Measurements from ENCODE around the gene MRPS34.

The MRPS34 gene

GRCh38 chr16:1770328-1771187 is 2.4 kb downstream of the MRPS34 start:
- H3K36me3 Mint-ChIP-seq: peaks cover 52% of the 10 kb centered on the region

GRCh38 chr16:1769402-1770300 is 3.3 kb downstream of the MRPS34 start:
- ATAC-seq (no peak), DNase-seq (ENCODE audit: low spot score in 2 of 2) (no peak)
- peak overlapping the region; percentile 96 for H3K4me3 Mint-ChIP-seq
- H3K4me1 Mint-ChIP-seq: peaks cover 15% of the 10 kb centered on the region
- H3K36me3 Mint-ChIP-seq: peaks cover 52% of the 10 kb centered on the region
- H3K27ac Mint-ChIP-seq: peak overlapping the region; percentile 76
- no peaks in the 10 kb centered on the region for H3K9me3 Mint-ChIP-seq

More at GRCh38 chr16:1770328-1771187, 2.4 kb downstream of the MRPS34 start:
- no peak for DNase-seq (ENCODE audit: low spot score in 2 of 2)
- H3K4me3 Mint-ChIP-seq: peak overlapping the region; percentile 96
- peak; percentile 22 for ATAC-seq
- peaks cover 15% of the 10 kb centered on the region for H3K4me1 Mint-ChIP-seq
- no peaks in the 10 kb centered on the region for H3K9me3 Mint-ChIP-seq
- peak overlapping the region; percentile 76 for H3K27ac Mint-ChIP-seq

GRCh38 chr16:1768767-1769401 is 4.0 kb downstream of the MRPS34 start:
- ATAC-seq (no peak), DNase-seq (ENCODE audit: low spot score in 2 of 2) (no peak)
- peaks cover 52% of the 10 kb centered on the region for H3K36me3 Mint-ChIP-seq
- peak overlapping the region; percentile 76 for H3K27ac Mint-ChIP-seq
- H3K4me3 Mint-ChIP-seq: no peak overlapping the region
- peaks cover 15% of the 10 kb centered on the region for H3K4me1 Mint-ChIP-seq
- no peaks in the 10 kb centered on the region for H3K9me3 Mint-ChIP-seq

GRCh38 chr16:1768061-1768766 is 4.7 kb downstream of the MRPS34 start:
- H3K27ac Mint-ChIP-seq: no peak overlapping the region
- H3K4me1 Mint-ChIP-seq: peaks cover 15% of the 10 kb centered on the region
- ATAC-seq: no peak
- no peak for DNase-seq (ENCODE audit: low spot score in 2 of 2)
- peaks cover 51% of the 10 kb centered on the region for H3K36me3 Mint-ChIP-seq
- no peak overlapping the region for H3K4me3 Mint-ChIP-seq
- no peaks in the 10 kb centered on the region for H3K9me3 Mint-ChIP-seq

GRCh38 chr16:1767116-1767994 is 5.6 kb downstream of the MRPS34 start:
- no peak for ATAC-seq
- H3K4me3 Mint-ChIP-seq: no peak overlapping the region
- H3K27ac Mint-ChIP-seq: peak overlapping the region; percentile 32
- H3K4me1 Mint-ChIP-seq: peaks cover 14% of the 10 kb centered on the region
- peaks cover 43% of the 10 kb centered on the region for H3K36me3 Mint-ChIP-seq
- DNase-seq (ENCODE audit: low spot score in 2 of 2): no peak
- no peaks in the 10 kb centered on the region for H3K9me3 Mint-ChIP-seq

GRCh38 chr16:1766701-1767100 is 6.2 kb downstream of the MRPS34 start:
- H3K9me3 Mint-ChIP-seq: no peaks in the 10 kb centered on the region
- H3K4me3 Mint-ChIP-seq: no peak overlapping the region
- ATAC-seq: no peak
- peaks cover 39% of the 10 kb centered on the region for H3K36me3 Mint-ChIP-seq
- peak overlapping the region; percentile 32 for H3K27ac Mint-ChIP-seq
- no peak for DNase-seq (ENCODE audit: low spot score in 2 of 2)
- H3K4me1 Mint-ChIP-seq: peaks cover 8% of the 10 kb centered on the region

- Mint-ChIP-seq H3K4me1 (peaks cover 7% of the 10 kb centered on the region), H3K27ac (no peak overlapping the region), H3K4me3 (no peak overlapping the region), H3K36me3 (peaks cover 42% of the 10 kb centered on the region), H3K9me3 (no peaks in the 10 kb centered on the region)
- DNase-seq (ENCODE audit: low spot score in 2 of 2) (no peak), ATAC-seq (no peak)
These were observed 6.7 kb downstream of the MRPS34 start for GRCh38 chr16:1766231-1766630.

GRCh38 chr16:1765826-1766225 is 7.1 kb downstream of the MRPS34 start:
- Mint-ChIP-seq H3K9me3 (no peaks in the 10 kb centered on the region), H3K27ac (no peak overlapping the region), H3K4me1 (peaks cover 7% of the 10 kb centered on the region), H3K36me3 (peaks cover 46% of the 10 kb centered on the region), H3K4me3 (no peak overlapping the region)
- DNase-seq (ENCODE audit: low spot score in 2 of 2): no peak
- no peak for ATAC-seq

- Mint-ChIP-seq H3K36me3 (peaks cover 43% of the 10 kb centered on the region), H3K4me1 (peaks cover under 1% of the 10 kb centered on the region), H3K27ac (no peak overlapping the region), H3K9me3 (no peaks in the 10 kb centered on the region), H3K4me3 (no peak overlapping the region)
- ATAC-seq (no peak), DNase-seq (ENCODE audit: low spot score in 2 of 2) (no peak)
These were observed 8.0 kb downstream of the MRPS34 start for GRCh38 chr16:1764971-1765370.

- Mint-ChIP-seq H3K27ac (no peak overlapping the region), H3K4me1 (no peaks in the 10 kb centered on the region), H3K9me3 (no peaks in the 10 kb centered on the region), H3K36me3 (peaks cover 31% of the 10 kb centered on the region), H3K4me3 (no peak overlapping the region)
- ATAC-seq: no peak
- no peak for DNase-seq (ENCODE audit: low spot score in 2 of 2)
These were observed 9.1 kb downstream of the MRPS34 start for GRCh38 chr16:1763521-1764511.

GRCh38 chr16:1762879-1763520 is 9.9 kb downstream of the MRPS34 start:
- Mint-ChIP-seq H3K4me3 (no peak overlapping the region), H3K4me1 (no peaks in the 10 kb centered on the region), H3K9me3 (no peaks in the 10 kb centered on the region), H3K36me3 (peaks cover 23% of the 10 kb centered on the region), H3K27ac (no peak overlapping the region)
- ATAC-seq (no peak), DNase-seq (ENCODE audit: low spot score in 2 of 2) (no peak)

GRCh38 chr16:1762196-1762878 is 10.6 kb downstream of the MRPS34 start:
- Mint-ChIP-seq H3K4me3 (no peak overlapping the region), H3K27ac (no peak overlapping the region), H3K4me1 (no peaks in the 10 kb centered on the region), H3K36me3 (peaks cover 17% of the 10 kb centered on the region), H3K9me3 (no peaks in the 10 kb centered on the region)
- ATAC-seq: no peak
- DNase-seq (ENCODE audit: low spot score in 2 of 2): no peak
